T1000 (cell line): ENCODE measurements around the gene COL13A1.

Experiments used
- DNase-seq: peaks from one replicate; lab custom pipeline; 2025; ENCODE audit warnings: mixed read lengths; lab: John Stamatoyannopoulos, UW

The COL13A1 gene

DNA sequence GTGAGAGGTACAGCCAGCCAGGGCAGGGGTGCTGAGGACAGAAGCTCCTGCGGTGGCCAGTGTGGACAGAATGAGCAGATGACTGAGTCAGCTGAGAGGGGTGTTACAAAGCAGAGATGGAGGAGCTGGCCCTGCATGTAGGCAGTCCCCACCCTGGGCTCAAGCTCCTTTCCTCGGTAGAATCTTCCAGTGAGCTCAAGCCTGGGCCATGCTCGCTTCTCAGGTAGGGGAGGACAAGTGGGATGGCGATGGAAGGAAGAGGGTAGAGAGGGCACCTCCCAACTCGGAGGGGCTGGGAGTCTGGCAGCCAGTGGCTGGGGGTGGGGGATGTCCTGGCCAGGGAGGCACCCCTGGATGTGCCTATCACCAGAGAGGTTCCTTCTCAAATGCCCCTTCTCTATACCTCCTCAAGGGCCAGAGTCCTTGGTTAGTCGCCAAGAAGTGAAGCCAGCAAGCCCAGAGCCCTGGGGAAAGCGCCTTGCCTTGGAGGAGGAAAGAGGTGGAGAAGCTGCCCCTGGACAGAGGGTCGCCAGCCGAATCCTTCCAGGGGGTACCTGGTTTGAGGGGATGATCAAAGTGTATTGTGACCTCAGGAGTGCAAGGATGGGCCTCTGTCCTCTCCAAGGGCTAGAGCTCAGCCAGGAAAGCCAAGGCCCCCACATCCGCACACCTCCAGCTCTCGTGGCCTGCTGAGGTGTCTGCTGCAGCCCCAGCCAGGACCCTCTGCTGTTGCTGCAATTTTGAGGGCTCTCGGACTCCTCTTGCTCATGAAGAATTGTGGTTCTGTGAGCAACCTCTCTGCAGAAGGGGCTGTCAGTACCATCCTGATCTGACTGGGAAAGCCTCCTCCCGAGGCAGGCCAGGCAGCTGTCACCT is 162.4 kb downstream of the COL13A1 start:
- no peak for DNase-seq

DNA sequence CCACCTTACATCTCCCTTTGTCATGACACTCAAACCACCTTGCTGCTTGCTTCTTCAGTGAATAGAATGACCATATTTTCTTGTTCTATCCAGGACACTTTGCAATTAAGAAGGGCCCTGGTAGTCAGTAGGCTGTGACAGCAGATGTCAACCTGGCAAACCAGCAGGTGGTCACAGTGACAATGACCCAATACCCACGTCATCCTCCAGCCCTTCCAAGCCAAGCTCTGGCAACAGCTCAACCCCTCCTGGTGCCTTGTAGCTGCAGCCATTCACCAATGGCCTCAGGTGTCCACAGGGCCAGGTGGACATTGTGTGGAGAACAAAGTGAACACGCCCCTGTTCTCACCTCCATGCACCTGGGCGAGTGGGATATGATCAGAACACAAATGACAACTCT is 163.4 kb downstream of the COL13A1 start:
- no peak for DNase-seq

DNA sequence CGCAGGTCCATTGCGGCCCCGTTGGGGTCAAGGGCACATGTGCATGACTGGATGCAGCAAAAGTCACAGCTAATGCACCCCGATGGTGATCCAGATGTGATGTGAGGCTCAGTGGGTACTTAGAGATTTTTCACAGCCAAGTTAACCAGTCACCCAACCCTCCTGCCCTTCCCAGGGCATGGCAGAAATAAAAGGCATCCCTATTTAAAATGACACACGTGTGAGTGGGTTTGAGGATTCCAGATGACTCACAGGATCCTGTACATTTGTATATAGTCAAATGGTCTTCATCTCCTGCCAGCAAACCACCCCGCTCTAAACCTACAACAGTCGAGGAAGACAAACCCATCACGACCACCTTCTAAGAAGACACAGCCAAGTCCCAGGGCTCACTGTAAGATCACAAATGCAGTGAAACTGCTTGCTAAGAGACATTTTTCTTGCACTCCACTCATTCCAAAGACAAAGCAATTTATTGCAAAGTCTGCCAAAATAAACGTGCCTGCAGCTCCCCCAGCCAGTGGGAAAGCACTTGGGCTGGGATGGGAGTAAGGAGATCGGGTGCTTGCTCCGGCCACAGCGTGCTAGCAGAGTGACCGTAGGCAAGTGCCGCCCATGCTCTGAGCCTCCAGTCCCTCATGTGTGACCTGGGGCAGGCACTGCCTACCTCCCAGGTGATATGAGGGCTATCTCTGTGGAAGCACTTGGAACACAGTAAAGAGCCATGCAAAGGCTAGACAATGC is 164.4 kb downstream of the COL13A1 start:
- no peak for DNase-seq

DNA sequence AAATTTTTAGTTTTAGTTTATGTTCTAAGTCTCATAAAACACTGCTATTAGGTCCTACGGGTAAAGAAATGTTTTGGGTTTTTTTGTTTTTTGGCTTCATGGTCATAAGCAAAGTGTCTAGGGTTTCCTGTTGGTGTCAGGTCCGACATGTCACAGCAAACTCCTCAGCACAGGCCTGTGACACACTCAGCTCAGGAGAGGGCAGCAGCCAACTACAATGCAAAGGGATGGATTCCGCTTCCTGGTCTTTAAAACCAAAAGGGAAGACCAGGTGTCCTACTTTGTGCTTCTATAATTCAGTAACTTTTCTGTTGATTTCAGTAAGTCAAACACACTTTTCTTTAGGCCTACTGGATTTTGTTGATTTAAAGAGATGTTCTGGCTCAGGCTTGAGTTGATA is 167.1 kb downstream of the COL13A1 start:
- no peak for DNase-seq

DNA sequence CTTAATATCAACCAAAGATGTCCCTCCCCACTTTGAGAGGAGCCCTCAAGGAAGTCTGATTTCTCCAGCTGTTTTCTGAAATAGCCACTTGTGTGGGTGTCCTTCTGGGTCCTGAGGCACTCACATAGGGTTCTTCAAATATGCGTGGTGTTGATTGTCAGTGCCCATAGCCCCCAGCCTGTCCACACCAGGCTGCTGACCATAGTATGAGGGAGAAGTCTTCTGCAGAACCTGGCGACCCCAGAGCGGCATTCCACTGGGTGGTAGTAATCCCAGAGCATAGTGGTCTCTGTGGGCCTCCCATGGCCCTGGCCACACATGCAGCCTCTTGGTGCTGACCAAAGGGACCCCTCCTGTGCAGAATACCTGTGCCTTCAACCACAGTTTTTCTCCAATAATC is 168.3 kb downstream of the COL13A1 start:
- DNase-seq: no peak

DNA sequence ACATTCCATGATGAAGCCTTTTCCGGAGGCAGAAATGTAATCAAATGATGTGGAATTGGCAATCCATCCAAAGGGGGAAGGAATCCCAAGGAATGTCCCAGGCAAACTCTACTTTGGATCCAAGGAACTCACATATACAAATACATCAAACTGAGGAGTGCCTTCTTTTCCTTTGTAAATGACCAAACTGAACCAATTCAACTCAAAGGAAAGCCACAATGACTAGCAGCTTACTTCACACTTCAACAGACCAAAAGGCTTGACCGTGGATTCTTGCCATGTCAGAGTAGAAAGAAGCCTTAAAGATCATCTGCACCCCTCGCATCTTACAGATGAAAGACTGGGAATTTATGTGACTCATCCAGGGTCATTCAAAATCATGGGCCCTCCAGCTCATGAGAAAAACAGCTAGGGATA is 171.3 kb downstream of the COL13A1 start:
- no peak for DNase-seq

DNA sequence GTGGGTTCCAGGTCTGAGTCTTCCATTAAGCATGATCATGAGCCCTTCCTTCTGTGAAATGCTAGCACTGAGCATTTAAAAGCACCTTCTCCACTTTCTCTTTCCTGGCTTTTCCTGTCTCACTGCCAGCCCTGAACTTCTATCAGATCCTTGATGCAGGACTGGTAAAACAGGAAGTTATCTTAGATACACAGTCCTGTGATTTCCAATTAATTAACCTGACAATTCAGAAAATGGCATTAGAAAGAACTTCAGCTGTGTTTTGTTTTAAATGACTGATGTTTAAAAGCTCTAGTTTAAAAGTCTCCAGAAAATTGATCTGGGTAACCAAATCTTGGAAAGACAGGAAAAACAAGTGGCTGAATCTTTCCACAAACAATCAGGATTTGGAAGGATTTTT is 172.0 kb downstream of the COL13A1 start:
- DNase-seq: no peak

DNA sequence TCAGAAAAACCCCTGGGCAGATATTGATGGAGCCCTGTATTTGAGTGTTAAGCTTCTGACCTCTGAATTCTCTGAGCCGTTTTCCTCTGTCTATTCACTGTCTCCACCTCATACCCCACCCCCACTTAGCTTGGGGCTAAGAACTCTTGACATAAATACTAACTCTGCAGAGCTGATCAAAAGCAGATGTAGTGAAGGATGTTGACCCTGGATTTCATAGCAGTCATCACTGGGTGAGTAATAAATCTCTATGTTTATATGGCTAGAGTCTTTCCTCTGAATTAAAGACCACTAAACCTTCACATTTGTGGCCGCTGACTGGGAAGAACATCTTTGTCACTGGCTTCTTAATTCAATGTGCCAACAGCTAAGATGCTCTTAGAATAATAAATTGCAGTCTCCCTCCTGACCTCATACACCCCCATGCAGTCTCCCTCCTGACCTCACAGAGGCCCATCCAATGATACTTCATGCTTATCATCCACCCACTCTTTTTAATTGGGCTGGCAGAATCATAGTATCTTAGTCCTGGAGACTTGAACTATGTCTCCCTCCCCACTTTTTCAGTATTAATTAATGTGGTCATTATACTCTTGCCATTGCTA is 172.9 kb downstream of the COL13A1 start:
- DNase-seq: peak; percentile 38

DNA sequence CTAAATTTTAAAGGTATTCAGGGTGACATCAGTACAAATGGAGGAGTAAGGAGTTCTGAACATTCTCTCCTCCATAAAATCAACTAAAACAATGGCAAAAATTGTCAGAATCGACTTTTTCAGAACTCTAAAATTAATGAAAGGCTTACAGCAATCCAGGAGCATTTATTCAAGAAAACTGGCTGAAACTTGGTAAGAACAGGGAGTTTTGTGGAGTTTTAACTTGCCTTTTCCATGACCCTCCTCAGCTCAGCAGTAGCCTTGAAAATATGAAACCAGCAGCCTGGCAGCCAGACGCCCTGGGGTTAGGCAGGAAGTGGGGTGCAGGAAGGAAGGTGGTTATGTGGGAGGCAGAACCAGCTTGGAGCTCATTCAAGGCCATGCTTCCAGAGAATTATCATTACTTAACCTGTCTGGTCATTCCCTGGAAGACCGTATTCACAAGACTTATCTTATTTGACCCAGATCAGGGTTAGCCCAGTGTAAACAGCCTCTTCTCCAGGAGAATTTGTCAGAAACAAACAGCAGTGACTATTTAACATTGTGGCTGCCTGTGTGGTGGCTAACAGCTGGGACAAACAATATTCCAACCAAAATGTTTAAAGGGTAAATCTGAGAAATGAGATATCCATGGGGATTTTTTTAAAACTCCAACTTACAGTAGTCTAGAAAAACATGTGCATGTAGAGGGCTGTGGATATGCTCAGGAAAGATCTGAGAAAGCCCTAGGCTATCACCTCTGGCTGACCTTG is 175.3 kb downstream of the COL13A1 start:
- DNase-seq: no peak

DNA sequence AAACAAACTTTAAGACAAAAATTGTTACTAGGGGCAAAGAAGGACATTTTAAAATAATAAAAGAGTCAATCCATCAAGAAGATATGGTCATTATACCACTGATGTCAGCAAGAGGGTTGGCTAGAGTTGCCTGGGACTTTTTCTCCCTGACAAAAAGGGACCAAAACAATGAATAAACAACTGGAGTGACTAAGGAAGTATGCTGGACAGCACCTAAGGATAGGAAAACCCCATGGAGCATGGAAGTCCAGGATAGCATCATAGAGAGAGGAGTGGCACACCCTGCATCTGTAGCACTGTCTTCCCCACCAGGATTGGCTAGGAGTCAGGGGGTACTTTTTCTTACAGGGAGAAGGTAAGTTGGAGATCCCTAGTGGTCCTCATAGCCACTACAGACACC is 177.5 kb downstream of the COL13A1 start:
- no peak for DNase-seq

DNA sequence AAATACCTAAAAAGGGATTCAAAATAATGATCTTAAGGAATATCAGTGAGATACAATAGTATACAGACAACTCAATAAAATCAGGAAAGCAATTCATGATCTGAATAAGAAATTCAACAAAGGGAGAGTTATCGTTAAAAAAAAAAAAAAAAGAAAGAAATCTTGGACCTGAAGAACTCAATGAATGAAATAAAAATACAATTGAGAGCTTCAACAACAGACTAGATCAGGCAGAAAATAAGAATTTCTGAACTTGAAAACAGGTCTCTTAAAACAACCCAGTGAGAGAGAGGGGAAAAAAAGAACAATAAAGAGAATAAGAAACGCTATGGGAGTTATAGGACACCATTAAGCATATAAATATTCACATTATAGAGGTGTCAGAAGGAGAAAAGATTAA is 179.0 kb downstream of the COL13A1 start:
- DNase-seq: no peak

DNA sequence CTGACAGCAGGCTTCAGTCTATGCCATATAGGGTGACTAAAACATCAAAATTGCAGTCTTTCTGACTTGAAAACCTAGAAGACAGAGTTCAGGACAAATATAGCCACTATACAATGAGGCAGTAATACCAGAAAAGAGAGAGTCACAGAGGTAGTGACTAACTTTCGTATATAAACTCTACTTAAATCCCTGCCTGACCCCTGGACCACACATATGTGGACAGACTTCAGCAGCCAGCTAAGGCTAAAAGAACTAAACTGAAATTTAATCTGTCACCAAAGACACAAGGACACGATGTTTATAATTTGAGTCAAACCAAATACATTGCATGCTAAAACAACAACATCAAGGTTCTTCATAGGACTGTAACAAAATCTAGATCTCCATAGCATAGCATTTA is 186.4 kb downstream of the COL13A1 start:
- DNase-seq: no peak

DNA sequence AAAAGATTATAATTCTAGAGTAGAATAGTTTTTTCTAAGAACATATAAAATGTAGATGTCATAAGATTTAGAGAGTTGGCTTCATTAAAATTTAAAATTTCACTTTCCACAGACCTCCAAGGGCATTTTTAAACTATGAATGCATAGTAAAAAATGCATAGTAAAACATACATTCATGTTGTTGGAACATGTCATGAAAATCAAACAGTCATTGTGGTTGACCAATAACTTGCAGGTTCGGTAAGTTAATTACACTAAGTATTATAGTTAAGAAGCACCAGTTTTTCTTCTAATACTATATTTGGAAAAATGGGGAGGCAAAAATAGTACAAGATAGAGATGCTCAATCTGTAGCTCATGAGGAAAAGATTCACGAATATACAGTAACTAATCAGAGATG is 189.4 kb downstream of the COL13A1 start:
- DNase-seq: no peak

DNA sequence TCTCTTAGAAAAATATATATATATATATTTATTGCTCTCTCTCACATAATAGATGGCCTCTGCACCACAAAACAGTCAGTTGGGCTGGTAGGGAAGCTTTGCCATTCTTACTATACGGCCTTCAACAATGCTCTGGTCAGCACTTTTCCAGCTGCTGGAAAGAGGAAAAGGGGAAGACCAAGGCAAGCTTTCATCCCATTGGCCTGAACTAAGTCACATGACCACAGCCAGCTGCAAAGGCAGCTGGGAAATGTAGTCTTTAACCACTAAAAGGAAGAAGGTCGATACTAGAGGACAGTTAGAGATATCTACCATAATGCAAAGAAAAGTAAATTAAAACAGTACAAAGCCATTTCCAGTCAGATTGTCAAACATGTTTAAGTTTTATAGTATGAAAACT is 192.6 kb downstream of the COL13A1 start:
- no peak for DNase-seq

DNA sequence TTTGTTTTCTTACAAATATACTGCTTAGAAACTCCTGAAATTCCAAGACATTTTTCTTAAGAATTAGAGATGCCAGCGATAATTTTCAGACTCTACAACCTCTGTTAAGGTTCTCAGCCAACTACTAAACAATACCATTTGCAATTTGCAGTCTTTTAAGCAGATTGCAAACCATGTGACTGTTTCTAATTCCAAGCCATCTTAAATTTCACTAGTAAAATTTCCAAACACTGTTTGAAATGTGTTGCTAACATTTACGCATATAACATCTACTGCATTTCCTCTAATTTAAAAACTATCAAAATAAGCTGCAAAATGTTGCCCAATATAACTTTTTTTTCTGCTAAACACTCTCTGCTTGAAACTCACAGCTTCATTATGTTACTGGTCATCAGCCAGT is 194.9 kb downstream of the COL13A1 start:
- no peak for DNase-seq

DNA sequence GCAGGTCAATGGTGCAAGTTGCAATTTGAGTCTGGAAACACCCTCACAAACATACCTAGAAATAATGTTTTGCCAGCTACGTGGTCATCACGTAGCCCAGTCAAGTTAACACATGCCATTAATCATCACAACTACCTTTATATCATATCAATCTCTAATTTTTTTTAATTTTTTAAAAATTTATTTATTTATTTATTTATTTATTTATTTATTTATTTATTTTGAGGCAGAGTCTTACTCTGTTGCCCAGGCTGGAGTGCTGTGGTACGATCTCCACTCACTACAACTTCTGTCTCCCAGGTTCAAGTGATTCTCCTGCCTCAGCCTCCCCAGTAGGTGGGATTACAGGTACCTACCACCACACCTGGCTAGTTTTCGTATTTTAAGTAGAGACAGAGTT is 198.6 kb downstream of the COL13A1 start:
- no peak for DNase-seq

DNA sequence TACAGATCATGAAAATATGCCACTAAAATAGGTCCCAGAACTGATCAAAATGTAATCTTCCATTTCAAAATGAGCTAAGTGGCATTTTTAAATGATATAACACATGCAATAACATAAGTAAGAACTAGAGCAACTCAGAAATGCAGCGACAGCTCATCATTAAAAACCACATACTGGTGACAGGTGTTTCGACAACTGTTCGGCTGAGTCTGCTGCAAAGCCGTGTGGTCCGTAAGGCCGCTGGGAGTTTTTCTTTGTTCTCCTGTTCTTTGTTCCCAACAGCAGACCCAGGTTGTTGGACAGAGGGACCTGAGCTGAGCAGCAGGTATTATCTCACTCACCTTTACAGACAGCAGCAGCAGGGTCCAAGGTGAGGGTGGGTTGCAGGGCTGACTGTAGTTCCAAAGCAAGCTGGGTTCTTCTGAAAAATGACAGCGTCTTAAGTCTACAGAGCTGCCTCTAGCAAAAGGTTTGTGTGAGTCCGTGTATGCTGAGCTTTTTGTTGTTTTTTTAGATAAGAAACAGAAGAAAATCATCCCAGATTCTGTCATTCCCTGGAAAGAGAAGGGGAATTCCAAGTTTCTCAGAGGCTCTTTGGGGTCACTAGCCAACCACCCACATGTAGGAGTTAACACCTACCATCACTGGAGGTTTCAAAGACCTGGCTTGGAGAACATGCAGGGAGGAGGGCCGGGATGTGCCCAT is 205.6 kb downstream of the COL13A1 start:
- no peak for DNase-seq
